Endothelial cell of umbilical vein (primary cell): ENCODE results near the gene AKT1. TPM values are rescaled to one million over a fixed set of nuclear protein-coding genes. Genes with fewer than 3 reads are reported as not detected.

Source experiments
- BruUV-seq: library from RNA; stranded (reverse); fragments of 400-500 nt; replicated peaks from 2 replicates; lab custom pipeline; 2021; lab: Mats Ljungman, UMichigan
- CTCF ChIA-PET: fragments of 300-600, 350-600 bp; sonication (Branson Sonifier 250); formaldehyde crosslinking; loops from one replicate; lab custom pipeline; 2021; ENCODE audit warnings: antibody characterized with exemption, inconsistent platforms; lab: Charles Lee
- POLR2A ChIA-PET: fragments of 300-600, 350-600 bp; sonication (Branson Sonifier 250); formaldehyde crosslinking; loops from one replicate; lab custom pipeline; 2021; ENCODE audit warnings: antibody characterized with exemption, inconsistent platforms; lab: Charles Lee
- DNase-seq: peaks from one replicate; pipeline ENCODE4 v3.0.0-alpha.2; 2011; ENCODE audit warnings: low read depth, low spot score
- FAIRE-seq: peaks from 2 replicates; lab custom pipeline; 2011; peaks lifted over from hg19 to GRCh38; lab: Jason Lieb, UNC
- H2AFZ ChIP-seq: 2 replicates; pipeline ENCODE4 v1.6.0; 2012; ENCODE audit warnings: low read depth, low read length, control low read depth, inconsistent platforms
- H3K27ac ChIP-seq: 2 replicates; pipeline ENCODE4 v1.5.1; 2011; ENCODE audit warnings: low read depth, mild to moderate bottlenecking, control low read depth, low read length, moderate library complexity; ENCODE audit not compliant: insufficient read depth
- H3K27me3 ChIP-seq, 2 experiments: 2 replicates each; pipeline versions ENCODE4 v1.6.0 to v1.6.1; 2011; ENCODE audit warnings: low read length in 2 of 2, mixed read lengths in 1 of 2; ENCODE audit not compliant: control insufficient read depth in 2 of 2, insufficient read depth in 2 of 2
- H3K36me3 ChIP-seq, 2 experiments: 2 replicates in 1 of 2; 3 replicates in 1 of 2; pipeline ENCODE4 v1.5.1; 2011; ENCODE audit warnings: low read length in 2 of 2, mild to moderate bottlenecking in 1 of 2, moderate library complexity in 1 of 2; ENCODE audit not compliant: control insufficient read depth in 2 of 2, insufficient read depth in 2 of 2; ENCODE audit errors: extremely low read depth in 1 of 2
- H3K4me1 ChIP-seq: 3 replicates; pipeline ENCODE4 v1.5.1; 2011; ENCODE audit warnings: mild to moderate bottlenecking, low read length; ENCODE audit not compliant: control insufficient read depth, insufficient read depth; ENCODE audit errors: extremely low read depth
- H3K4me2 ChIP-seq: 2 replicates; pipeline ENCODE4 v1.6.1; 2011; ENCODE audit warnings: low read length, control low read depth, mixed read lengths; ENCODE audit not compliant: insufficient read depth
- H3K4me3 ChIP-seq, 3 experiments: fragments of 200-600 bp in 1 of 3; sonication (generic), shearing (Covaris generic) in 1 of 3; replicated peaks in 1 of 3; 2 replicates each; pipeline ENCODE4 v1.5.1; 2011 to 2016; ENCODE audit warnings: control low read depth in 3 of 3, low read length in 3 of 3, mild to moderate bottlenecking in 2 of 3, inconsistent platforms in 1 of 3, low read depth in 1 of 3, moderate library complexity in 1 of 3; ENCODE audit not compliant: insufficient read depth in 1 of 3
- H3K79me2 ChIP-seq: 2 replicates; pipeline ENCODE4 v1.6.0; 2012; ENCODE audit warnings: low read length, inconsistent platforms; ENCODE audit not compliant: control insufficient read depth, insufficient read depth
- H3K9ac ChIP-seq: replicated peaks from 2 replicates; pipeline ENCODE3; 2011; ENCODE audit warnings: low read length, control low read depth; ENCODE audit not compliant: insufficient read depth; ENCODE audit errors: extremely low read depth
- H3K9me1 ChIP-seq: replicated peaks from 3 replicates; pipeline ENCODE4 v1.6.0; 2011; ENCODE audit warnings: mild to moderate bottlenecking, low read length; ENCODE audit not compliant: control insufficient read depth, insufficient read depth; ENCODE audit errors: extremely low read depth
- H3K9me3 ChIP-seq: replicated peaks from 2 replicates; pipeline ENCODE4 v1.5.1; 2012; ENCODE audit warnings: low read length, inconsistent platforms; ENCODE audit not compliant: control insufficient read depth, insufficient read depth
- H4K20me1 ChIP-seq: replicated peaks from 2 replicates; pipeline ENCODE3; 2011; ENCODE audit warnings: mild to moderate bottlenecking, low read length; ENCODE audit not compliant: control insufficient read depth, insufficient read depth; ENCODE audit errors: extremely low read depth
- CTCF ChIP-seq, 2 donors: IDR thresholded peaks; 1 replicate in 1 of 2; 2 replicates in 1 of 2; pipeline ENCODE4 v1.5.1; 2011; ENCODE audit warnings: low read length in 2 of 2, mild to moderate bottlenecking in 2 of 2, moderate library complexity in 2 of 2, control low read depth in 1 of 2, inconsistent platforms in 1 of 2, low read depth in 1 of 2; ENCODE audit not compliant: insufficient read depth in 1 of 2; ENCODE audit errors: extremely low read depth in 1 of 2
- EZH2 ChIP-seq: IDR thresholded peaks from 2 replicates; pipeline ENCODE4 v1.6.1; 2012; ENCODE audit warnings: borderline replicate concordance, low read depth, mild to moderate bottlenecking, moderate library complexity, low read length, inconsistent platforms; ENCODE audit not compliant: severe bottlenecking
- FOS ChIP-seq: IDR thresholded peaks from 2 replicates; pipeline ENCODE4 v1.6.1; 2011; ENCODE audit warnings: mild to moderate bottlenecking, low read length, moderate library complexity, borderline replicate concordance; ENCODE audit not compliant: insufficient read depth
- GATA2 ChIP-seq: IDR thresholded peaks from 2 replicates; pipeline ENCODE4 v1.7.0; 2011; ENCODE audit warnings: low read depth, mild to moderate bottlenecking, moderate library complexity, mixed read lengths, low read length; ENCODE audit not compliant: insufficient read length, insufficient read depth
- JUN ChIP-seq: IDR thresholded peaks from 2 replicates; pipeline ENCODE4 v1.6.1; 2011; ENCODE audit warnings: borderline replicate concordance, low read depth; ENCODE audit not compliant: insufficient read length, insufficient read depth
- MAX ChIP-seq: IDR thresholded peaks from 2 replicates; pipeline ENCODE4 v1.6.1; 2011; ENCODE audit not compliant: insufficient read depth, insufficient read length
- MYC ChIP-seq: IDR thresholded peaks from one replicate; pipeline ENCODE4 v1.6.1; 2011; ENCODE audit warnings: mild to moderate bottlenecking, low read depth, low read length
- POLR2A ChIP-seq: IDR thresholded peaks from 2 replicates; pipeline ENCODE4 v1.6.1; 2012; ENCODE audit warnings: low read depth, mild to moderate bottlenecking, control low read depth, low read length
- POLR2AphosphoS5 ChIP-seq: IDR thresholded peaks from 2 replicates; pipeline ENCODE4 v1.6.1; 2012; ENCODE audit warnings: low read depth, mild to moderate bottlenecking, control low read depth, low read length, moderate library complexity; ENCODE audit not compliant: insufficient read depth
- dilution Hi-C: fragments of 300-500 bp; cut with MboI; formaldehyde crosslinking; loops from one replicate; pipeline ENCODE4 v1.15.0; 2019; ENCODE audit warnings: low sequenced_read_pairs; ENCODE audit not compliant: extremely low pct_ligation_motif_present
- intact Hi-C: fragments of 100-400 bp; cut with micrococcal nuclease; formaldehyde crosslinking; loops from one replicate; pipeline ENCODE4 v1.10.0; 2022
- polyA plus RNA-seq, 4 experiments: library from polyadenylated mRNA; depleted of rRNA in 3 of 4; stranded (reverse) in 3 of 4; unstranded in 1 of 4; fragments of >200 nt; gene quantifications; 2 replicates each; pipeline versions ENCODE4 v1.2.1 to v1.2.3, GENCODE V29; 2011 to 2012; ENCODE audit warnings: missing spikeins in 1 of 4
- total RNA-seq: library from RNA; stranded (reverse); gene quantifications from 2 replicates; pipeline ENCODE4 v1.2.3, GENCODE V29; 2021

AKT1 gene
- total and polyA plus RNA-seq, 2 donors (not counting 3 experiments of a cell fraction or from before 2014, with no cell fraction given) = 177 to 191 TPM

- intact Hi-C loops (no loop called here), dilution Hi-C loops (no loop called here)
- FAIRE-seq (no peak), DNase-seq (no peak)
- CTCF ChIA-PET = no interaction called here
- Histone ChIP-seq H3K9ac (no peak overlapping the region), H4K20me1 (no peaks in the 10 kb centered on the region), H3K9me3 (no peaks in the 10 kb centered on the region), H3K79me2 (no peaks in the 10 kb centered on the region), H2AFZ (no peak overlapping the region), H3K9me1 (no peaks in the 10 kb centered on the region), H3K27me3 (no peaks in the 10 kb centered on the region), H3K4me2 (no peak overlapping the region), H3K27ac (no peak overlapping the region), H3K36me3 (no peaks in the 10 kb centered on the region), H3K4me3 (no peak overlapping the region), H3K4me1 (peaks cover 5% of the 10 kb centered on the region)
- TF ChIP-seq CTCF (IDR thresholded peaks at IDR 0.05; ENCODE audit: extremely low read depth in 1 of 2, insufficient read depth in 1 of 2, low read depth in 1 of 2, low read length in 2 of 2) (no peak), MAX (no peak), POLR2A (no peak), JUN (no peak), POLR2AphosphoS5 (no peak), GATA2 (no peak), EZH2 (no peak), MYC (no peak), FOS (no peak)
- POLR2A ChIA-PET = no interaction called here
- no TSS peak for BruUV-seq
Observed at GRCh38 chr14:104803280-104803911, 7.8 kb upstream of the AKT1 start.
